Astrocyte (in vitro differentiated cells and primary cell): Measurements from ENCODE around the gene COL6A1. TPM values are rescaled to one million over a fixed set of nuclear protein-coding genes. Genes with fewer than 3 reads are reported as not detected.

ENCODE experiments used
- total RNA-seq: library from RNA; stranded (reverse); gene quantifications from 2 replicates; pipeline ENCODE4 v1.2.1, GENCODE V29; 2021

Gene COL6A1
- total RNA-seq, 1 donor from 2014 or later, result 131 TPM

Other genes with a start within 250 kb of the COL6A1 start
- 120 and 194 TPM in 2 replicates for gene COL6A2, start 116.3 kb downstream of the COL6A1 start, total RNA-seq
- 1.9 and 2.0 TPM in 2 replicates for gene FTCD, start 173.8 kb downstream of the COL6A1 start, total RNA-seq
- 15.8 and 17.8 TPM in 2 replicates for gene SPATC1L, start 202.7 kb downstream of the COL6A1 start, total RNA-seq
- gene LSS, start 247.0 kb downstream of the COL6A1 start, total RNA-seq, result 58.1 and 83.2 TPM in 2 replicates